Measurements from ENCODE around the gene GPRIN3. TPM values are rescaled to one million over a fixed set of nuclear protein-coding genes. Genes with fewer than 3 reads are reported as not detected.

Gene GPRIN3
- total RNA-seq, 1 donor from 2014 or later: 34.2 TPM

DNA sequence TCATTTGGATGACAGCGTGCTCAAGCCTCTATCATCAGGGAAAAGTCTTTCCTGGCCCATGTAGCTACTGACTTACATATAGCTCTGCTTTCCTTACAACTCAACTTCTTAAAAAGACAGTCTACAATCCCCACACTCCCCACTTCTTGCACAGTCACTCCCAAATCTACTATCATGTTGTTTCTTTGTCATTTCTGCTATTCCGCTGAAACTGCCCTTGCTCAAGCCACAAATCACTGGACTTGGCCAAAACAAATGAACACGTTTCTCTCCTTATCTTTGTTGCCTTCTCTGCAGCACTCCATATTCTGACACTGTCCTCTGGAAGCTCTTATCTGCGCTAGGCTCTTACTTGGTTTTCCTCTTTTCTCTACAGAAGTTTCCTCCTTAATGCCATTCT lies 28.2 kb downstream of the GPRIN3 start:
- Histone ChIP-seq H3K27ac (no peak overlapping the region), H3K4me3 (no peak overlapping the region), H3K9me3 (no peaks in the 10 kb centered on the region), H3K36me3 (no peaks in the 10 kb centered on the region), H3K4me1 (peaks cover 8% of the 10 kb centered on the region), H3K27me3 (ENCODE audit: low read depth) (no peaks in the 10 kb centered on the region)
- intact Hi-C loops (cut with DNase I): no loop called here
- no peak for DNase-seq
- TF ChIP-seq, protein P1, sequence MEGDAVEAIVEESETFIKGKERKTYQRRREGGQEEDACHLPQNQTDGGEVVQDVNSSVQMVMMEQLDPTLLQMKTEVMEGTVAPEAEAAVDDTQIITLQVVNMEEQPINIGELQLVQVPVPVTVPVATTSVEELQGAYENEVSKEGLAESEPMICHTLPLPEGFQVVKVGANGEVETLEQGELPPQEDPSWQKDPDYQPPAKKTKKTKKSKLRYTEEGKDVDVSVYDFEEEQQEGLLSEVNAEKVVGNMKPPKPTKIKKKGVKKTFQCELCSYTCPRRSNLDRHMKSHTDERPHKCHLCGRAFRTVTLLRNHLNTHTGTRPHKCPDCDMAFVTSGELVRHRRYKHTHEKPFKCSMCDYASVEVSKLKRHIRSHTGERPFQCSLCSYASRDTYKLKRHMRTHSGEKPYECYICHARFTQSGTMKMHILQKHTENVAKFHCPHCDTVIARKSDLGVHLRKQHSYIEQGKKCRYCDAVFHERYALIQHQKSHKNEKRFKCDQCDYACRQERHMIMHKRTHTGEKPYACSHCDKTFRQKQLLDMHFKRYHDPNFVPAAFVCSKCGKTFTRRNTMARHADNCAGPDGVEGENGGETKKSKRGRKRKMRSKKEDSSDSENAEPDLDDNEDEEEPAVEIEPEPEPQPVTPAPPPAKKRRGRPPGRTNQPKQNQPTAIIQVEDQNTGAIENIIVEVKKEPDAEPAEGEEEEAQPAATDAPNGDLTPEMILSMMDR (IDR thresholded peaks at IDR 0.05): no peak
- ATAC-seq: no peak

DNA sequence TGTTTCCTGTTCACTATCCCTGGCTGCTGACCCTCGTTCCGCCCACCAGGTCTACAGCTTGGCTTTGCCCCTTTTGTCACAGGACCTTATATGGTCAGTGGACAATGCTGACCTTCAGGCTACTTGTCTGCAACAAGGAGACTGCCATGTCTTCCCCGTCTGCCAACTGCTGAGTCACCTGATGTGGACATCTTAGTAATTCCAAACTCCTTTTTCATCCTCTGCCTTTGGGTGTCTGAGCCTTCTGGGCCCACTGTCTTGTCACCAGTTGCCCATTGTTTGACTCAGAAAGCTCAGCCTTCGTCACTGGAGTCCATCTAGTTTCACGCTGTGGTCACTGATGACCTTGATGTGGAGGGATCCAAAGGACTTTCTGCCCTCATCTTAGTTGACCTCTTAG lies 30.2 kb downstream of the GPRIN3 start:
- H3K9me3 ChIP-seq: no peaks in the 10 kb centered on the region
- intact Hi-C loops (cut with DNase I): no loop called here
- no peak for ATAC-seq

DNA sequence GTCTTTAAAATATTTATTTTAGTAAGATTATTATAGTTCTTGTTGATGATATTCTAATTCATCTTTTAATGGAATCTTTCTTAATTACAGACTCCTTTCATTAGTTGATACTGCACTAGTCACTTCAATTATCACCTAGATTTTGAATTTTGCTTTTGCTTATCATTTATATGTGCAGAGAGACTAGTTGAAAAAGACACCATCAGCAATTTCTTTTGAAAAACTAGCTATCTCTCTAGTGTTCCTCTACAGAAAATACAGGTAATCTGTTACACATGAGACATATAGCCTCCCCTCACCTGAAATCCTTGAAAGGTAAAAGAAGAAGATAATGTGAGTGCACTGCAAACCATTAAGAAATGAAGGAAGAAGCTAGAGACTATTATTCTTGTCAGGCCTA lies 31.3 kb downstream of the GPRIN3 start:
- ATAC-seq: no peak
- intact Hi-C loops (cut with DNase I): no loop called here

More for the DNA sequence above, 30.2 kb downstream of the GPRIN3 start:
- TF ChIP-seq, protein P1 (IDR thresholded peaks at IDR 0.05): no peak
- Histone ChIP-seq H3K4me3 (no peak overlapping the region), H3K4me1 (no peaks in the 10 kb centered on the region), H3K27me3 (ENCODE audit: low read depth) (no peaks in the 10 kb centered on the region), H3K36me3 (no peaks in the 10 kb centered on the region), H3K27ac (no peak overlapping the region)
- DNase-seq: no peak

DNA sequence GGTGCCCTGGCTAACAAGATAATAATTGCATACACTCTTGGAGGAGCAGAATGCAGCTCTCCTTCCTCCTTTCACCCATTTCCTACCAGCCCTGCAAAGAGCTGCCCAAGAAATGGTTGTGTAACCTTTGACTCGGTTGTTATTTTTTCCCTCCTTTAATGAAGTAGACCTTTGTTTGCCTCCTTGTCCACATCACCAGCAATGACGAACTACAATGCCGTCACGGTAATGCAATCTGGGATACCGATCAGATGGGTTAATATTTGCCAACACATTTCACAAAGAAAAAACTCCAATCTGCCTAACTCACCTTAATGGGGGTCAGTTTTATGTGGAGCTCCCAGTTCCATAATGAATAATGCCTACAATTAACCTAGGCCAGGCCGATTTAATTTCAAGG lies 32.0 kb downstream of the GPRIN3 start:
- no peaks in the 10 kb centered on the region for H3K9me3 ChIP-seq
- no peak overlapping the region for H3K4me3 ChIP-seq
- H3K4me1 ChIP-seq: no peaks in the 10 kb centered on the region
- H3K27ac ChIP-seq: no peak overlapping the region
- no peaks in the 10 kb centered on the region for H3K27me3 ChIP-seq (ENCODE audit: low read depth)
- no peak for DNase-seq
- intact Hi-C loops (cut with DNase I): no loop called here
- ATAC-seq: peak in 1 of 2 donors; percentile 29
- TF ChIP-seq, protein P1 (IDR thresholded peaks at IDR 0.05): no peak
- H3K36me3 ChIP-seq: no peaks in the 10 kb centered on the region

More for the DNA sequence above, 31.3 kb downstream of the GPRIN3 start:
- no peak overlapping the region for H3K27ac ChIP-seq
- H3K27me3 ChIP-seq (ENCODE audit: low read depth): no peaks in the 10 kb centered on the region
- no peak overlapping the region for H3K4me3 ChIP-seq
- no peaks in the 10 kb centered on the region for H3K36me3 ChIP-seq
- H3K9me3 ChIP-seq: no peaks in the 10 kb centered on the region
- H3K4me1 ChIP-seq: no peaks in the 10 kb centered on the region
- TF ChIP-seq, protein P1 (IDR thresholded peaks at IDR 0.05): no peak
- no peak for DNase-seq

DNA sequence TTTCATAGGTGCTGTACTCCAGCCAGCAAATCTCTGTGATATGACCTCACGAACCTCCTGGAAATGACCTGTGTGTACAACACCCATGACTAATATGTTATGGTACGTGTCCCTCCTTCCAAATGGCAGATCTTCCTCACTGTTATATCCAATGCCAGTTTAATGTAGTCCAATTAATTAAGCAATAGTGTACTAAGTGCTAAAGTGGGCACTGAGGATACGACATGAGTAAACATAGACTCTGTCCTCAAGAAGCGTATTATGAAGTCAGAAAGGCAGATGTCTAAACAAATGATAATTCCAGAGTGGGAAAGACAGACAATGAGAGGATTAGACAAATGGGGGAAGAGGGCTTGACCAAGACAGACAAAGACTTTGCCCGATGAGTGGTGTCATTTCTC lies 33.9 kb downstream of the GPRIN3 start:
- intact Hi-C loops (cut with DNase I): no loop called here
- H3K4me1 ChIP-seq: no peaks in the 10 kb centered on the region
- H3K27me3 ChIP-seq (ENCODE audit: low read depth): no peaks in the 10 kb centered on the region
- H3K4me3 ChIP-seq: no peak overlapping the region
- DNase-seq (no peak), ATAC-seq (no peak)
- no peaks in the 10 kb centered on the region for H3K9me3 ChIP-seq
- TF ChIP-seq, protein P1 (IDR thresholded peaks at IDR 0.05): no peak
- no peak overlapping the region for H3K27ac ChIP-seq
- H3K36me3 ChIP-seq: no peaks in the 10 kb centered on the region

DNA sequence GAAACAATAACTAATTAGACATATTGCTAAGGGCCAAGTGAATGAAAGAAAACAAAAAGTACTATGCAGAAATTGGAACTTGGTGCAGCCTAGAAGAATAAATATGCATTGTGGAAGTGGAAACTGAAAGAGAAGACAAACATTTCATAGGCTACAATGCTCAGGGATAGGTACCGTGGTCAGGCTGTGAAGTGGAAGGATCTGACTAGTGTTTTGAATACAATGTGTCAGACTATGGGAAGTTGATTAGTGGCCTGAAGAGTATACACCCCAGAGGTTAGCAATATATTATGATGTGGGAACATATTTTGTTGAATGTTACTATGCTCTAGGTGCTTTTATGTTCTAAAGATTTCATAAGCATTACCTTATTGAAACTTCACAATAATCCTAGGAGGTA lies 36.8 kb downstream of the GPRIN3 start:
- no peaks in the 10 kb centered on the region for H3K27me3 ChIP-seq (ENCODE audit: low read depth)
- intact Hi-C loops (cut with DNase I): no loop called here
- H3K4me3 ChIP-seq: no peak overlapping the region
- DNase-seq (no peak), ATAC-seq (no peak)
- TF ChIP-seq, protein P1 (IDR thresholded peaks at IDR 0.05): no peak
- no peaks in the 10 kb centered on the region for H3K4me1 ChIP-seq
- no peaks in the 10 kb centered on the region for H3K36me3 ChIP-seq
- H3K27ac ChIP-seq: no peak overlapping the region
- no peaks in the 10 kb centered on the region for H3K9me3 ChIP-seq
